Activated CD4-positive, alpha-beta T cell treated with anti-CD3 and anti-CD28 coated beads for 36 hours (primary cell): ENCODE results near the gene AP2B1. TPM values are rescaled to one million over a fixed set of nuclear protein-coding genes. Genes with fewer than 3 reads are reported as not detected.
"Not testable (repeated sequence)": the region's sequence is repeated elsewhere in the genome, so short reads cannot be mapped to it uniquely, and the experiment has no call there.

ENCODE experiments used
- ATAC-seq: fragments of 200-7000 bp; cut with Tn5 transposase; one replicate; pipeline ENCODE4 v1.10.0; 2021; ENCODE audit warnings: mild to moderate bottlenecking, moderate library complexity
- CTCF ChIA-PET: fragments of 350-600 bp; sonication (Branson Sonifier 250); formaldehyde crosslinking; loops from one replicate; lab custom pipeline; 2021; ENCODE audit warnings: antibody characterized with exemption; lab: Charles Lee
- POLR2A ChIA-PET: fragments of 350-600 bp; sonication (Branson Sonifier 250); formaldehyde crosslinking; loops from one replicate; lab custom pipeline; 2021; ENCODE audit warnings: antibody characterized with exemption, inconsistent platforms; lab: Charles Lee
- DNase-seq: peaks from one replicate; pipeline ENCODE4 v3.0.0-alpha.2; 2020
- H3K27ac Mint-ChIP-seq: one replicate; pipeline ENCODE4 v1.8.0; 2021; ENCODE audit warnings: mixed read lengths
- H3K27me3 Mint-ChIP-seq: one replicate; pipeline ENCODE4 v1.8.0; 2021; ENCODE audit warnings: mixed read lengths
- H3K36me3 Mint-ChIP-seq: one replicate; pipeline ENCODE4 v1.8.0; 2021; ENCODE audit warnings: low read depth, mixed read lengths
- H3K4me1 Mint-ChIP-seq: one replicate; pipeline ENCODE4 v1.8.0; 2021; ENCODE audit warnings: mixed read lengths
- H3K4me3 Mint-ChIP-seq: one replicate; pipeline ENCODE4 v1.8.0; 2021; ENCODE audit warnings: mild to moderate bottlenecking, moderate library complexity, mixed read lengths
- H3K9me3 Mint-ChIP-seq: one replicate; pipeline ENCODE4 v1.8.0; 2021; ENCODE audit warnings: low read depth, mixed read lengths
- intact Hi-C, 2 experiments: fragments of 100-400 bp; cut with DNase I in 1 of 2; cut with micrococcal nuclease in 1 of 2; formaldehyde crosslinking; loops; one replicate each; pipeline versions ENCODE4 v1.14.2 to v1.15.1; 2022 to 2024; cut with DNase I, micrococcal nuclease
- total RNA-seq, 2 experiments: library from RNA; stranded (reverse); gene quantifications; one replicate each; pipeline ENCODE4 v1.2.3, GENCODE V29; 2021

AP2B1 gene
- total RNA-seq, 2 experiments from 2014 or later, result 166 to 184 TPM

GRCh38 chr17:35692512-35693210 is 105.5 kb downstream of the AP2B1 start:
- Mint-ChIP-seq H3K27ac (no peak overlapping the region), H3K9me3 (no peaks in the 10 kb centered on the region), H3K36me3 (peaks cover 51% of the 10 kb centered on the region), H3K4me3 (no peak overlapping the region), H3K4me1 (peaks cover 2% of the 10 kb centered on the region), H3K27me3 (no peaks in the 10 kb centered on the region)
- no peak for ATAC-seq
- ChIA-PET POLR2A (no interaction called here), CTCF (interaction anchor here (0.6 to 0.8 kb wide), 4 partner anchors 23 to 1745 kb away, joined by 3 read pairs; no protein-coding TSS in a partner anchor)
- no peak for DNase-seq
- intact Hi-C loops, result no loop called here

DNA sequence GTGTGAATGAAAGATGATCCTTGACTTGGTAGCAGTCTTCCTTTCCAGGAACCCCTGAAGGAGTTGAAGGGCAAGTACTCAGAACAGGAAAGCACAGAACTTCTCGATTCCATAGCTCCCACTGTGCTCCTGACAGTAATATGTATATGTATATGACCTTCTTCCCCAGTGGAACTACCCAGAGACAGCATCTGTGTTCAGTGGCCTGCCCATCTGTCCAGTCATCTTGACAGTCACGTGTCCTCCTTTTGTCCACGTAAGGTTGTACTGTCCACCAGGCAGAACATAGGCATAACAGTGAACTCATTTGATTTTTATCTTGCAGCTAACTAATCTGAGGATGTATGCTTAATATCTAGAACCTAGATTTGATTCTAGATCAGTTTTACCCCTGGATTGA is 106.5 kb downstream of the AP2B1 start:
- Mint-ChIP-seq H3K9me3 (no peaks in the 10 kb centered on the region), H3K27ac (no peak overlapping the region), H3K36me3 (peaks cover 41% of the 10 kb centered on the region), H3K4me3 (no peak overlapping the region), H3K4me1 (peaks cover 2% of the 10 kb centered on the region), H3K27me3 (no peaks in the 10 kb centered on the region)
- ATAC-seq, result no peak
- CTCF ChIA-PET, result interaction anchor here (1.3 kb wide), 1 partner anchor 15 kb away, joined by 5 read pairs; no protein-coding TSS in a partner anchor
- POLR2A ChIA-PET, result no interaction called here
- intact Hi-C loops, result no loop called here
- DNase-seq, result no peak

DNA sequence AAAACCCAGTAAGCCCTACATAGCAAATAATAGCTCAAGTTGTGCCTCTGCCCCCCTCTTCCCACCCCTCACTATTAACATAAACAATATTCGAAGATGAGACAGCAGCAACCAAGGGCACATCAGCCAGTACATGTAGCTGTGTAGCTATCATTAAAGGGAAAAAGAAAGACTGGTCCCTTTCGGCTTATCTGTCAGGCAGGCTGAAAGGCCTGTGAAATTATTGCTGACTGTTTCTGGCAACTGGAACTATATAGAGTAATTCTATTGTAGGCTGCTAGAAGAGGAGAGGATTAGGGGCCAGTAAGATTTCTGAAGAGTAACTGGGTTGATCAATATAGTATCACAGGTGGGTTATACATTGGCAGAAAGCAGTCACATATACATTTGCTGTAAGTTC is 107.8 kb downstream of the AP2B1 start:
- no peak for DNase-seq
- Mint-ChIP-seq H3K36me3 (peaks cover 36% of the 10 kb centered on the region), H3K27me3 (no peaks in the 10 kb centered on the region), H3K4me3 (no peak overlapping the region), H3K4me1 (peaks cover 2% of the 10 kb centered on the region), H3K9me3 (no peaks in the 10 kb centered on the region), H3K27ac (no peak overlapping the region)
- no peak for ATAC-seq
- ChIA-PET POLR2A (no interaction called here), CTCF (interaction anchor here (0.6 to 1.7 kb wide), 6 partner anchors 9 to 823 kb away, joined by 3 to 5 read pairs (median 3); no protein-coding TSS in a partner anchor)
- intact Hi-C loops, result no loop called here

DNA sequence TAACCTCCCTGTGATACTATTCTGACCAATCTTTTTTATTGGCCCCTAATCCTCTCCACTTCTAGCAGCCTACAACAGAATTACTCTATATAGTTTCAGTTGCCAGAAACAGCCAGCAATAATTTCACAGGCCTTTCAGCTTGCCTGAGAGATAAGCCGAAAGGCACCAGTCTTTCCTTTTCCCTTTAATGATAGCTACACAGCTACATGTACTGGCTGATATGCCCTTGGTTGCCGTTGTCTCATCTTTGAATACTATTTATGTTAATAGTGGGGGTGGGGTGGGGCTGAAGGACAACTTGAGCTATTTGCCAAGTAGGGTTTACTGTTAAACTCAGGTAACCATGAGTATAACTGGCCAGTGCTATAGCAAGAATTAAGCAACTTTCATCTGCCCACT is 108.5 kb downstream of the AP2B1 start:
- Mint-ChIP-seq H3K36me3 (peaks cover 29% of the 10 kb centered on the region), H3K27ac (no peak overlapping the region), H3K4me1 (peaks cover 2% of the 10 kb centered on the region), H3K27me3 (no peaks in the 10 kb centered on the region), H3K4me3 (no peak overlapping the region), H3K9me3 (no peaks in the 10 kb centered on the region)
- DNase-seq, result no peak
- ChIA-PET POLR2A (no interaction called here), CTCF (interaction anchor here (0.6 to 1.7 kb wide), 4 partner anchors 9 to 68 kb away, joined by 3 to 4 read pairs (median 3); no protein-coding TSS in a partner anchor)
- ATAC-seq, result no peak
- intact Hi-C loops, result no loop called here

GRCh38 chr17:35698800-35699199 is 111.7 kb downstream of the AP2B1 start:
- peaks cover 2% of the 10 kb centered on the region for H3K4me1 Mint-ChIP-seq
- H3K9me3 Mint-ChIP-seq, result no peaks in the 10 kb centered on the region
- CTCF ChIA-PET, result interaction anchor here (0.8 kb wide), 1 partner anchor 172 kb away, joined by 3 read pairs; no protein-coding TSS in a partner anchor
- intact Hi-C loops, result no loop called here
- ATAC-seq (no peak), DNase-seq (no peak)
- no peak overlapping the region for H3K4me3 Mint-ChIP-seq
- H3K27me3 Mint-ChIP-seq, result no peaks in the 10 kb centered on the region
- peaks cover 24% of the 10 kb centered on the region for H3K36me3 Mint-ChIP-seq
- no peak overlapping the region for H3K27ac Mint-ChIP-seq
- POLR2A ChIA-PET, result no interaction called here

DNA sequence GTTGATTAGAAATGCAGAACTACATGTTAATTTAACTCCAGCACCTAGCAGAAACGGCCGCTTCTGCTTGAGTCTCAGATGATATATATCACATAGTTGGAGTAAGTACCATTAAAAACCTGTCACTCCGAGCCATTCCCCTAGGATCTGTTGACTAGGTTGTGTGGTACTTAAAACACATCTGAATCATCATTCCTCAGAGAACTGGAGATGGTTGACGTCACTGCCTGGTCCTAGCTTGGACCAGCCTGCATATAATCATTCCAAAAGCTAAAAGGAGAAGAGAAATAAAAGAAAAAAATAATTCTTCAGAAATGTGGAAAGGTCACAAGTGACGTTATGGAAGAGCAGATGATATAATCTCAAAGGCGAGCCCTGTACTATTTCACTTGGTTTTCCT is 113.0 kb downstream of the AP2B1 start:
- ATAC-seq (no peak), DNase-seq (no peak)
- Mint-ChIP-seq H3K27ac (no peak overlapping the region), H3K36me3 (peaks cover 18% of the 10 kb centered on the region), H3K4me1 (peaks cover 13% of the 10 kb centered on the region), H3K9me3 (no peaks in the 10 kb centered on the region), H3K4me3 (no peak overlapping the region), H3K27me3 (no peaks in the 10 kb centered on the region)
- intact Hi-C loops, result no loop called here
- CTCF ChIA-PET, result no interaction called here
- POLR2A ChIA-PET, result no interaction called here

GRCh38 chr17:35701491-35701890 is 114.4 kb downstream of the AP2B1 start:
- no peak for ATAC-seq
- CTCF ChIA-PET, result no interaction called here

DNA sequence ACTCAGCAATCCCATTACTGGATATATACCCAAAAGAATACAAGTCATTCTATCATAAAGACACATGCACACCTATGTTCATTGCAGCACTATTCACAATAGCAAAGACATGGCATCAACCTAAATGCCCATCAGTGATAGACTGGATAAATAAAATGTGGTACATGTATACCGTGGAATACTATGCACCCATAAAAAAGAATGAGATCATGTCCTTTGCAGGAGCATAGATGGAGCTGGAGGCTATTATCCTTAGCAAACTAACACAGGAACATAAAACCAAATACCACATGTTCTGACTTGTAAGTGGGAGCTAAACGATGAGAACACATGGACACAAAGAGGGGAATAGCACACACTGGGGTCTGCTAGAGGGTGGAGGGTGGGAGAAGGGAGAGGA is 116.2 kb downstream of the AP2B1 start:
- ATAC-seq, H3K4me3 Mint-ChIP-seq, H3K9me3 Mint-ChIP-seq, intact Hi-C loops, DNase-seq, H3K27me3 Mint-ChIP-seq, H3K27ac Mint-ChIP-seq, POLR2A ChIA-PET: not testable (repeated sequence)
- CTCF ChIA-PET, result interaction anchor here (2.5 kb wide), 1 partner anchor 44 kb away, joined by 9 read pairs; no protein-coding TSS in a partner anchor
- Mint-ChIP-seq H3K4me1 (peaks cover 30% of the 10 kb centered on the region), H3K36me3 (peaks cover 17% of the 10 kb centered on the region)

More at GRCh38 chr17:35701491-35701890, 114.4 kb downstream of the AP2B1 start:
- Mint-ChIP-seq H3K9me3 (no peaks in the 10 kb centered on the region), H3K4me1 (peaks cover 18% of the 10 kb centered on the region), H3K27me3 (no peaks in the 10 kb centered on the region), H3K36me3 (peaks cover 22% of the 10 kb centered on the region), H3K27ac (no peak overlapping the region), H3K4me3 (no peak overlapping the region)
- POLR2A ChIA-PET, result no interaction called here
- DNase-seq, result no peak
- intact Hi-C loops, result no loop called here

- H3K36me3 Mint-ChIP-seq, result peaks cover 28% of the 10 kb centered on the region
- no peaks in the 10 kb centered on the region for H3K9me3 Mint-ChIP-seq
- H3K4me1 Mint-ChIP-seq, result peaks cover 46% of the 10 kb centered on the region
- CTCF ChIA-PET, result interaction anchor here (0.6 to 2.5 kb wide), 4 partner anchors 9 to 68 kb away, joined by 3 to 9 read pairs (median 5); no protein-coding TSS in a partner anchor
- ATAC-seq (no peak), DNase-seq (no peak)
- H3K27ac Mint-ChIP-seq, result no peak overlapping the region
- H3K4me3 Mint-ChIP-seq, result no peak overlapping the region
- intact Hi-C loops, result no loop called here
- H3K27me3 Mint-ChIP-seq, result no peaks in the 10 kb centered on the region
- POLR2A ChIA-PET, result no interaction called here
These were observed 118.1 kb downstream of the AP2B1 start for GRCh38 chr17:35705230-35705629.

DNA sequence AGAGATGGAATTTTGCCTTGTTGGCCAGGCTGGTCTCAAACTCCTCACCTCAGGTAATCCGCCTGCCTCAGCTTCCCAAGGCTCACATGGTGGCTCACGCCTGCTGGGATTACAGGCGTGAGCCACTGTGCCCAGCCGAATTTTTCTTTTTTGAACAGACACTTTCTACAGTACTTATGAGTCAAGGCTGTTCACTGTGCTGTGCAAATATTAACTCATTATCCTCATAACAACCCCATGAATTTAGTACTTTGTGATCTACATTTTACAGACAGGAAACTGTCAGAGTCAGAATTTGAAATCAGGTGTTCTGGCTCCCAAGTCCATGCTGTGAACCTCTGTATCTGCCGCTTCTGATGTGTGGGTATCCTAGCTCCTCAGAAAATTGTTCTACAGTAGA is 118.6 kb downstream of the AP2B1 start:
- ChIA-PET POLR2A (no interaction called here), CTCF (interaction anchor here (1.9 to 2.5 kb wide), 2 partner anchors 8 to 42 kb away, joined by 5 to 9 read pairs; no protein-coding TSS in a partner anchor)
- H3K36me3 Mint-ChIP-seq, result peaks cover 32% of the 10 kb centered on the region
- no peaks in the 10 kb centered on the region for H3K27me3 Mint-ChIP-seq
- no peak overlapping the region for H3K27ac Mint-ChIP-seq
- ATAC-seq (no peak), DNase-seq (no peak)
- intact Hi-C loops, result no loop called here
- H3K4me3 Mint-ChIP-seq, result no peak overlapping the region
- H3K9me3 Mint-ChIP-seq, result no peaks in the 10 kb centered on the region
- peaks cover 48% of the 10 kb centered on the region for H3K4me1 Mint-ChIP-seq

DNA sequence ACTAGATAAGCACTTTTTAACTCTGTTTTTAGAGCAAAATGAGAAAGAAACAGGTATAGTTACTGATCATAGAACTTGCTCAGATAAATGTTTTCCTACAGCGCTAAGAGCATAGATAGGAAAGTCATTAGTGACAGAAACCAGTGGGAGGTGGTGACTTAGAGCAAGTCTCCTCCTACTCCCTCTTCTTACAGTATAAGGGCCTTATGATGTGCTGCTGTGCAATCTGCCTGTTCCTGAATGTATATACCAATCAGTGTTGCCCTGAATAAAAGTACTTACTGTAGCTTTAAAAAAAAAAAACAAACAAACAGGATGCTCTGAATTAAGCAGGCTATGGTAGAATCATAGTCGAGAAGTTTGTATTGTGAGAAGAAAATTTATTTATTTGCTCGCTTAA is 121.0 kb downstream of the AP2B1 start:
- H3K27me3 Mint-ChIP-seq, result no peaks in the 10 kb centered on the region
- DNase-seq (peak; percentile 24), ATAC-seq (peak; percentile 98)
- CTCF ChIA-PET, result interaction anchor here (0.5 to 1.6 kb wide), 4 partner anchors 14 to 1958 kb away, joined by 3 to 6 read pairs (median 4); no protein-coding TSS in a partner anchor
- no peaks in the 10 kb centered on the region for H3K9me3 Mint-ChIP-seq
- no peak overlapping the region for H3K4me3 Mint-ChIP-seq
- intact Hi-C loops, result no loop called here
- peak overlapping the region; percentile 16 for H3K27ac Mint-ChIP-seq
- peaks cover 58% of the 10 kb centered on the region for H3K4me1 Mint-ChIP-seq
- peaks cover 30% of the 10 kb centered on the region for H3K36me3 Mint-ChIP-seq
- POLR2A ChIA-PET, result no interaction called here

DNA sequence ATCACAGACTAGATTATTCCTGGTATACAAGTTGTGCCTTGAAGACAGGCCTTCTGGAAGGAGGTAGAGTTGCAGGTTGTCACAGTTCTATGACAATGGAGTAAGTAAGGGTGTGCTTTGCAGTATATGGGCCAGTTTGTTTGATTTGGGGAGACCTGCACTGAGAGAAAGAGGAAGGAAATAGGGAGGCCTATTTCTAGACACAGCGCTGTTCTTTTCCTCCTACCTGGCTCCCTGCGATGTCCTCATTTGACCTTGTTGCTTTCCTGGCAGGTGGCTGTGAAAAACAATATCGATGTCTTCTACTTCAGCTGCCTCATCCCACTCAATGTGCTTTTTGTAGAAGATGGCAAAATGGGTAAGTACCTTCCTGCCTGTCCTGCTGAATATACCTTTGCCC is 121.8 kb downstream of the AP2B1 start:
- DNase-seq (no peak), ATAC-seq (no peak)
- intact Hi-C loops, result no loop called here
- Mint-ChIP-seq H3K36me3 (peaks cover 30% of the 10 kb centered on the region), H3K4me3 (no peak overlapping the region), H3K4me1 (peaks cover 57% of the 10 kb centered on the region), H3K27me3 (no peaks in the 10 kb centered on the region), H3K27ac (peak overlapping the region; percentile 17), H3K9me3 (no peaks in the 10 kb centered on the region)
- CTCF ChIA-PET, result interaction anchor here (0.6 to 1.7 kb wide), 5 partner anchors 9 to 96 kb away, joined by 3 to 5 read pairs (median 4); no protein-coding TSS in a partner anchor
- POLR2A ChIA-PET, result no interaction called here
